AG09309 (cell line): ENCODE data around the gene FOXS1.
"Not testable (repeated sequence)": the region's sequence is repeated elsewhere in the genome, so short reads cannot be mapped to it uniquely, and the experiment has no call there.

Source experiments
- DNase-seq: peaks from one replicate; pipeline ENCODE4 v3.0.0-alpha.2; 2010; ENCODE audit warnings: low read depth
- H3K4me3 ChIP-seq: 2 replicates; pipeline ENCODE4 v1.5.1; 2011; ENCODE audit warnings: mild to moderate bottlenecking, low read depth, low read length, moderate library complexity; ENCODE audit not compliant: control insufficient read depth
- TF ChIP-seq, protein P1 (sequence below): IDR thresholded peaks from 2 replicates; pipeline ENCODE4 v1.5.1; 2011; ENCODE audit warnings: mild to moderate bottlenecking, low read depth, low read length, inconsistent platforms; ENCODE audit not compliant: insufficient read depth, control insufficient read depth; ENCODE audit errors: missing control alignments

FOXS1 gene

DNA sequence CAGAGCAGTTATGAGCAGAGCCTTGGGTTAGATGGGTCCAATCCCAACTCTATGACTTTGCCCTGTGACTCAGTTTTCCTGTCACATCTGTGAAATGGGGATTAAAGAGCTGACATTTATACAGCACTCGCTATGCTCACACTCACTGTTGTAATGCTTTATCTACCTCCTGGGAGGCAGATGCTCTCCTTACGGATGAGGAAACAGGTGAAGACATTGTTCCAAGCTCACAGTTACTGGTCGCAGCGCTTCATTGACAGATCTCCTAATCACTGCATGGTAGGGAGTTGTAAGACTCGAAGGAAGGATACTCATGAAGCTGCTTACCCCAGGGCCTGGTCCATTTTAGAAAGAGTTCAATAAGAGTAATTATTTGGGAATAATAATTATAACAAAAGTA is 29.2 kb downstream of the FOXS1 start:
- no peak for DNase-seq
- H3K4me3 ChIP-seq, result no peak overlapping the region
- TF ChIP-seq, protein P1, sequence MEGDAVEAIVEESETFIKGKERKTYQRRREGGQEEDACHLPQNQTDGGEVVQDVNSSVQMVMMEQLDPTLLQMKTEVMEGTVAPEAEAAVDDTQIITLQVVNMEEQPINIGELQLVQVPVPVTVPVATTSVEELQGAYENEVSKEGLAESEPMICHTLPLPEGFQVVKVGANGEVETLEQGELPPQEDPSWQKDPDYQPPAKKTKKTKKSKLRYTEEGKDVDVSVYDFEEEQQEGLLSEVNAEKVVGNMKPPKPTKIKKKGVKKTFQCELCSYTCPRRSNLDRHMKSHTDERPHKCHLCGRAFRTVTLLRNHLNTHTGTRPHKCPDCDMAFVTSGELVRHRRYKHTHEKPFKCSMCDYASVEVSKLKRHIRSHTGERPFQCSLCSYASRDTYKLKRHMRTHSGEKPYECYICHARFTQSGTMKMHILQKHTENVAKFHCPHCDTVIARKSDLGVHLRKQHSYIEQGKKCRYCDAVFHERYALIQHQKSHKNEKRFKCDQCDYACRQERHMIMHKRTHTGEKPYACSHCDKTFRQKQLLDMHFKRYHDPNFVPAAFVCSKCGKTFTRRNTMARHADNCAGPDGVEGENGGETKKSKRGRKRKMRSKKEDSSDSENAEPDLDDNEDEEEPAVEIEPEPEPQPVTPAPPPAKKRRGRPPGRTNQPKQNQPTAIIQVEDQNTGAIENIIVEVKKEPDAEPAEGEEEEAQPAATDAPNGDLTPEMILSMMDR, result no peak

DNA sequence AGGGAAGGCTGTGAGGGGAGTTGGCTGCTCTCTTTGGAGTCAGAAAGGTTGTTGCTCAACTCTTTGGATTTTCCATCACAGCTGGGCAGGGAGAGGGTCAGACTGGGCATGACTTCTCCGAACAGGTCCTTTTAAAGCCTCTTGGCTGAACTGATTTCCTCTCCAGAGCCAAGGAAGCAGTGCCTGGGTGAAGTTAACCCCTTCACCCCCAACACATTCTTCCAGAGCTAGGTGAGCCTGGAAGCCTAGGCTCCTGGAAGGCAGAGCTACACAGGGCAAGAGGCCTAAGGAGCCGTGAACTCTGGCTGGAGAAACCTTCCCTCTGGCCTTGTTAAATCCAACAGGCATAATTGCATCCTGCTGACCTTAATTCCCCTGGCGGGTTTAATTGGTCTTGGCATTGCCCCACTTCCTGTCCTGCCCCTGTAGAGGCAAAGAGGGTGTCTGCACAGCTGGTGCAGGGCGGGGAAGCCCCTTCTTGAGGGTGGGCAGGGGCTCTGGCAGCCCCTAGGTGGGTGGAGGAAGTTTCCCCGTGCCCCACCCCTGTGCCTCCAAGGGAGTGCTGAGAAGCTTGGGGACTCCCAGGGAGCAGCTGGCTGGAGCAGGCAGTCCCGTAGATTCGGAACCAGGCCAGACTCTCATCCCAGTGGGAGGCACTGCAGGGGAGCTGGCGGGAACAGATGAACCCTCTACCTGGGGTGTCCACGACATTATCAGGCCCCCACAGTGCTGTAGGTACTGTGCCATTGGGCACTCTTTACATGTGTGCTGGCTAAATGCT is 29.8 kb downstream of the FOXS1 start:
- H3K4me3 ChIP-seq, result no peak overlapping the region
- no peak for DNase-seq
- TF ChIP-seq, protein P1, result no peak

DNA sequence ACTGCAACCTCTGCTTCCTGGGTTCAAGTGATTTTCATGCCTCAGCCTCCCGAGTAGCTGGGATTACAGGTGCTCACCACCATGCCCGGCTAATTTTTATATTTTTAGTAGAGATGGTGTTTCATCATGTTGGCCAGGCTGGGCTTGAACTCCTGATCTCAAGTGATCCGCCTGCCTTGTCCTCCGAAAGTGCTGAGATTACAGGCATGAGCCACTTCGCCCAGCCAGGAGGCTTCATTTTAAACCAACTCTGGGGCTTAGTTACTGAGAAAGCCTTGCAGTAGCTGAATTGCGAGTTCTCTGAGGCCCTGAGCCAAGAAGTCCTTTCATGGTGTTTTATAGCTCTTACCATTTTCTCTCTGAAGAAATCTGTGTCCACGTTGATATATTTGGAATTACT is 31.3 kb downstream of the FOXS1 start:
- not testable (repeated sequence) for DNase-seq

DNA sequence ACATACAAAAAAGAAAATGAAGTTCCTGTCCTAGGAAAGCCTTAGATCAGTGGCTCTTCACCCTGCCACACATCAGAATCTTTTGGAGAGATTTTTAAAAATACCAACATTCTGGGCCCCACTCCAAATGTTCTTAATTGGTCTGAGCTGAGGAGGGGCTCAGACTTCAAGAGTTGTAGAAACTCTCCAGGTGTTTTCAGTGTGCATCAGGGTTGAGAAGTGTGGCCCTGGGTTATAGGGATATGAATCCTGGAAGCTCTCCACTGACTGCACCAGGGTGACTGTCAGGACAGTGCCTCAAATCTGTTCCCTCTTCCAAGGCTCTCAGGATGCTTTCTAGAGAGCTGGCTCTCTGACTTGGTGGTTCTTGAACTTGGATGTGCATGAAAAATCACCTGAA is 31.8 kb downstream of the FOXS1 start:
- no peak overlapping the region for H3K4me3 ChIP-seq
- TF ChIP-seq, protein P1, result no peak
- DNase-seq, result no peak

More for the DNA sequence above, 31.3 kb downstream of the FOXS1 start:
- not testable (repeated sequence) for H3K4me3 ChIP-seq

DNA sequence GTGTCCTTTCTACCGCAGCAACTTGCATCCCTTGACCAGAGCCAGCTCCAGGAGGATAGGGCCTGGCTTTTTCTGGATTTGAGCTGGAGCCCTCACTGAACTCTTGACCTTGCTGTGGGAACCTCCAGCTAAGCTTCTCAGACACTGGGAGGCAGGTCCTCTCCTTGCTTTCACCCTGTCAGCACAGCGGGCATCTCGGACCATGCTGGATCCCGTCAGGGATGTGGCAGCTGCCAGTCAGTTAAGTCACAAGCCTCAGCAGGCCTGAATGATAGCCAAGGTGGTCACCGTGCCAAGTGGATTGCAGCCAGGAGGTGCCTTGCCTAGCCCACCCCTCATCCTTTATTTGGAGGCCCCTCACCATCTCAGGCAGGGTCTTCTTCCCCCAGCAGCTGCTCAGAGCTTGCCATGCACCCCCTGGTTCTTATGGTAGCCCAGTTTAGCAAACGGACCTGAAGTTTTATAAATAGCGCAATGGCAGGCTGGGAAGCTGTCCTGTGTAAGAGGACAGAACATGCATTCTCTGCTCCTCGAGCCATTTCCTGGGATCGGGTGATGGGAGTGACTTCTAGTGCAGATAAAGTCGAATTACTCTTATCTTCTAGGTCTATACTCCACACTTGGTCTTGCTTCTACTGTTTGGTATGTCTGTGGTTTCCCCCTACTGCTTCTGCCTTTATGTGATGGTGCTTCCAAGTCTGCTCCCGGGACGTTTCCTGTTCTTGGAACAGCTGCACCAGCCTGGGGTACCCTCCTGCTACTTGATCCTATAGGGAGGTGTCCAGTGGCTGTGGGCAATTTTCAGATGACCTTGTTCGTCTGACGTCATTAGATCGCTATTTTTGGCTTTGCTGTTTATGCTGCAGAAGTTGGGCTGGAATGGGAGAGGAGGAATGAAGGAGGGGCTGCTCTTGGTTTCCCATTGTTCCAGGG is 33.3 kb downstream of the FOXS1 start:
- H3K4me3 ChIP-seq, result no peak overlapping the region
- TF ChIP-seq, protein P1, result no peak
- no peak for DNase-seq

DNA sequence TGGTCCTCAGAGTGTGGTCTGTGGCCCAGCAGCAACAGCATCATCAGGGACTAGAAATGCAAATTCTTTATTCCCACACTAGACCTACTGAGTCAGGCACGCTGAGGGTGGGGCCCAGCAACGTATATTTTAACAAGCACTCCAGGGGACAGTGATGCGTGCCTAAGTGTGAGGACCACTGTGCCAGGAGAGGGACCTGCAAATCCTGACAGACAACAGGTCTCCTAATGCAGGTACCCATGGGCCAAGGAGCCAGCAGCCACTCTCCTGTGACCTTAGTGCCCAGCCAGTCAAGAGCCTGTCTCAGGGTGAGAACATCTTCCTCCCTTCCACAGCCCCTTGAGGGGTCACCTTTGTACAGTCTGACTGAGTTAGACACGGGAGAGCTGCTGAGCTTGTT is 34.2 kb downstream of the FOXS1 start:
- no peak for DNase-seq
- H3K4me3 ChIP-seq, result no peak overlapping the region
- TF ChIP-seq, protein P1, result no peak

DNA sequence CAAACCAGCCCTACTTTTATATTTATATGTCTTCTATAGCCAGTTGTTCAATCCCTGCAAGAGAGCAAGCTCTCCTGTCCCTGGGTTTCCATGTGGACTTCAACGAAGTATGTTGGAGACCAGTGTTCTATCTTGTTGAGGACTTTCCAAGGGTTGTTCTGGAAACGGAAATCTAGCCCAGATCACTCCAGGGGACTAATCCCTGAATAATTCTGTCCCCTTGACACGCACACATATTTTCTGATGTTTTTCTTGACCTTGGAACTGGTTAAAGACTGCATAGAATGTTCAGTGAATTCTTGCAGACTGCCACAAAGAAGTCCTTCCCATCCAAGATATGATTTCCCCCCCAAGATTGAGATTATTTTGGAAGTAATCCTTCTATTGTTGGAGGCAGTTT is 35.7 kb downstream of the FOXS1 start:
- TF ChIP-seq, protein P1, result no peak
- H3K4me3 ChIP-seq, result no peak overlapping the region
- DNase-seq, result no peak
